HG03175 (cell line): ENCODE data around the gene TMEM52.
A peak's percentile ranks its signal among the peaks of the same experiment; 100 is the strongest.

ENCODE experiments used
- ATAC-seq: cut with Tn5 transposase; IDR thresholded peaks from one replicate; pipeline ENCODE4 v1.9.1; 2021; ENCODE audit warnings: mild to moderate bottlenecking, moderate library complexity; ENCODE audit not compliant: unreplicated experiment

Gene TMEM52

GRCh38 chr1:1928231-1929101 is 9.4 kb upstream of the TMEM52 start:
- no peak for ATAC-seq

- ATAC-seq: no peak
Observed at GRCh38 chr1:1927751-1928150, 8.7 kb upstream of the TMEM52 start.

GRCh38 chr1:1926886-1927660 is 8.0 kb upstream of the TMEM52 start:
- no peak for ATAC-seq

GRCh38 chr1:1926346-1926811 is 7.3 kb upstream of the TMEM52 start:
- ATAC-seq: no peak

- no peak for ATAC-seq
Observed at GRCh38 chr1:1925437-1926345, 6.6 kb upstream of the TMEM52 start.

GRCh38 chr1:1924849-1925248 is 5.8 kb upstream of the TMEM52 start:
- ATAC-seq: no peak

GRCh38 chr1:1924386-1924785 is 5.3 kb upstream of the TMEM52 start:
- ATAC-seq: no peak

- ATAC-seq: no peak
Observed at GRCh38 chr1:1922956-1923833, 4.1 kb upstream of the TMEM52 start.

GRCh38 chr1:1922702-1922955 is 3.5 kb upstream of the TMEM52 start:
- ATAC-seq: no peak

- ATAC-seq: no peak
Observed at GRCh38 chr1:1921901-1922701, 3.0 kb upstream of the TMEM52 start.

- no peak for ATAC-seq
Observed at GRCh38 chr1:1921459-1921862, 2.4 kb upstream of the TMEM52 start.

GRCh38 chr1:1920608-1921458 is 1.8 kb upstream of the TMEM52 start:
- ATAC-seq: no peak

- ATAC-seq: no peak
Observed at GRCh38 chr1:1920057-1920607, 1.1 kb upstream of the TMEM52 start.

- ATAC-seq: peak; percentile 82
Observed at GRCh38 chr1:1919304-1920056, 401 bp upstream of the TMEM52 start.

- ATAC-seq: no peak
Observed at GRCh38 chr1:1917995-1918900, 831 bp downstream of the TMEM52 start.

- ATAC-seq: no peak
Observed at GRCh38 chr1:1917304-1917976, 1.6 kb downstream of the TMEM52 start.
